Thoracic aorta (tissue), 2 donors: Measurements from ENCODE around the gene NHEJ1. TPM values are rescaled to one million over a fixed set of nuclear protein-coding genes. Genes with fewer than 3 reads are reported as not detected.

Source experiments
- ATAC-seq: fragments of 150-250 bp; one replicate; pipeline ENCODE4 v1.8.0; 2017; ENCODE audit warnings: low read depth; ENCODE audit not compliant: insufficient number of reproducible peaks, low FRiP score
- DNase-seq: peaks from one replicate; pipeline ENCODE4 v3.0.0-alpha.2; 2020; ENCODE audit warnings: low spot score
- H3K27ac ChIP-seq, 2 donors: fragments of 200-600 bp; sonication (generic); 1 replicate in 1 of 2; 2 replicates in 1 of 2; pipeline ENCODE4 v1.5.1; 2016; ENCODE audit warnings: mild to moderate bottlenecking in 2 of 2, moderate library complexity in 2 of 2
- H3K27me3 ChIP-seq: fragments of 200-600 bp; sonication (generic); replicated peaks from 2 replicates; pipeline ENCODE4 v1.6.0; 2016; ENCODE audit warnings: mild to moderate bottlenecking; ENCODE audit not compliant: insufficient read depth
- H3K36me3 ChIP-seq: fragments of 200-600 bp; sonication (generic); one replicate; pipeline ENCODE4 v1.5.1; 2016
- H3K4me1 ChIP-seq, 2 donors: fragments of 200-600 bp; sonication (generic); 1 replicate in 1 of 2; 2 replicates in 1 of 2; pipeline versions ENCODE4 v1.5.1 to v1.6.0; 2016; ENCODE audit warnings: low read depth in 2 of 2, mild to moderate bottlenecking in 1 of 2; ENCODE audit not compliant: control insufficient read depth in 1 of 2
- H3K4me3 ChIP-seq: fragments of 200-600 bp; sonication (generic); 2 replicates; pipeline ENCODE4 v1.5.1; 2016; ENCODE audit warnings: mild to moderate bottlenecking
- H3K9me3 ChIP-seq: fragments of 200-600 bp; sonication (generic); 2 replicates; pipeline ENCODE4 v1.5.1; 2016
- total RNA-seq, 2 donors: library from RNA; depleted of rRNA; stranded (reverse); fragments of >200 nt; gene quantifications; one replicate each; pipeline versions ENCODE4 v1.1.0 to v1.2.3, GENCODE V29; 2016
- TF ChIP-seq, protein P1 (sequence below): fragments of 200-600 bp; sonication (generic); IDR thresholded peaks from one replicate; pipeline ENCODE4 v1.5.1; 2019; ENCODE audit warnings: antibody characterized with exemption

Gene NHEJ1
- total RNA-seq, 2 donors from 2014 or later: 10.3 to 14.5 TPM

DNA sequence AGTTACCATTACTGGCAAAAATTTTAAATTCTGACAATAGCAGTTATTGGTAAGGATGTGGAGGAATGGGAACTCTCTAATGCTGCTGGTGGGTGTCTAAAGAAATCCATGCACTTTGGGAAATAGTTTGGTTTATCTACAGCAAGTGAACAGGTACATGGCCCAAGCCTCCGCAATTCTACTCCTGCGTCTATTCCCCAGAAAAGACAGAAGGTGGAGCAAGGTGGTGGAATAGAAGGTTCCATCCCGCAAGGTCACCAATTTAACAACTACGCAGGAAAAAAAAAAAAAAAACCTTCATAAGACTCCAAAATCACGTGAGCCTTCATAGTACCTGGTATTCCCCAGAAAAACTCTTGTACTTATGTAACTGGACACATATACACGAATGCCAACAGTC, 125.8 kb downstream of the NHEJ1 start:
- Histone ChIP-seq H3K36me3 (no peaks in the 10 kb centered on the region), H3K4me1 (no peaks in the 10 kb centered on the region), H3K27me3 (no peaks in the 10 kb centered on the region), H3K4me3 (no peak overlapping the region), H3K9me3 (no peaks in the 10 kb centered on the region), H3K27ac (no peak overlapping the region)
- ATAC-seq (no peak), DNase-seq (no peak)
- TF ChIP-seq, protein P1, sequence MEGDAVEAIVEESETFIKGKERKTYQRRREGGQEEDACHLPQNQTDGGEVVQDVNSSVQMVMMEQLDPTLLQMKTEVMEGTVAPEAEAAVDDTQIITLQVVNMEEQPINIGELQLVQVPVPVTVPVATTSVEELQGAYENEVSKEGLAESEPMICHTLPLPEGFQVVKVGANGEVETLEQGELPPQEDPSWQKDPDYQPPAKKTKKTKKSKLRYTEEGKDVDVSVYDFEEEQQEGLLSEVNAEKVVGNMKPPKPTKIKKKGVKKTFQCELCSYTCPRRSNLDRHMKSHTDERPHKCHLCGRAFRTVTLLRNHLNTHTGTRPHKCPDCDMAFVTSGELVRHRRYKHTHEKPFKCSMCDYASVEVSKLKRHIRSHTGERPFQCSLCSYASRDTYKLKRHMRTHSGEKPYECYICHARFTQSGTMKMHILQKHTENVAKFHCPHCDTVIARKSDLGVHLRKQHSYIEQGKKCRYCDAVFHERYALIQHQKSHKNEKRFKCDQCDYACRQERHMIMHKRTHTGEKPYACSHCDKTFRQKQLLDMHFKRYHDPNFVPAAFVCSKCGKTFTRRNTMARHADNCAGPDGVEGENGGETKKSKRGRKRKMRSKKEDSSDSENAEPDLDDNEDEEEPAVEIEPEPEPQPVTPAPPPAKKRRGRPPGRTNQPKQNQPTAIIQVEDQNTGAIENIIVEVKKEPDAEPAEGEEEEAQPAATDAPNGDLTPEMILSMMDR: no peak

DNA sequence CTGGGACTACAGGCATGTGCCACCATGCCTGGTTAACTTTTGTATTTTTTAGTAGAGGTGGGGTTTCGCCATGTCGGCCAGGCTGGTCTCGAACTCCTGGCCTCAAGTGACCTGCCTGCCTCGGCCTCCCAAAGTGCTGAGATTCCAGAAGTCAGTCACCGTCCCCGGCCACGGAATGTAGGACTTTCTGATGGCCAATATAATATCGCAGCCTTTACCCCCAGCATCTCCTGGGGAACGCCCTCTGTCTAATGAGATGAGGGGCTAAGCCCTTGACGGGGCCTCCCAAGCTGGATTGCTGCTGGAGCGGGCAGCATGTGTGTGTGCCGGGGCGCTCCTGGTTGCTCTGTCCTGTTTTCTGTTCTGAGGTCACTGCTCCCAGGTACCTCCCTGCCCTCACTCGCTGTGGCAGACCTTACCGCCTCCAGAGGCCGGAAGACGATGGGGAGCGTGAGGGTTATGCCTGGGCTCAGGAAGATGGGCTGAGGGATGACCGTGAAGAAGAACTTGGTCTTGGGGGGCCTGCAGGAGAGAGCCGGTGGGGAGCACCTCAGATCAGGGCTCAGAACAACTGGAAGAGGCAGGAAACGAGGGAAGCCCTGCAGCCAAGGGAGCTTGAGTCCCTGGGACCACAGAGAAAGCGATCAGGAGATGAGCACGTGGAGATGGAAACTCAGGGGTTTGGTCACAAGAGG, 128.4 kb downstream of the NHEJ1 start:
- Histone ChIP-seq H3K9me3 (no peaks in the 10 kb centered on the region), H3K36me3 (no peaks in the 10 kb centered on the region), H3K27me3 (no peaks in the 10 kb centered on the region), H3K27ac (no peak overlapping the region), H3K4me3 (no peak overlapping the region), H3K4me1 (no peaks in the 10 kb centered on the region)
- no peak for DNase-seq
- TF ChIP-seq, protein P1: no peak
- no peak for ATAC-seq

DNA sequence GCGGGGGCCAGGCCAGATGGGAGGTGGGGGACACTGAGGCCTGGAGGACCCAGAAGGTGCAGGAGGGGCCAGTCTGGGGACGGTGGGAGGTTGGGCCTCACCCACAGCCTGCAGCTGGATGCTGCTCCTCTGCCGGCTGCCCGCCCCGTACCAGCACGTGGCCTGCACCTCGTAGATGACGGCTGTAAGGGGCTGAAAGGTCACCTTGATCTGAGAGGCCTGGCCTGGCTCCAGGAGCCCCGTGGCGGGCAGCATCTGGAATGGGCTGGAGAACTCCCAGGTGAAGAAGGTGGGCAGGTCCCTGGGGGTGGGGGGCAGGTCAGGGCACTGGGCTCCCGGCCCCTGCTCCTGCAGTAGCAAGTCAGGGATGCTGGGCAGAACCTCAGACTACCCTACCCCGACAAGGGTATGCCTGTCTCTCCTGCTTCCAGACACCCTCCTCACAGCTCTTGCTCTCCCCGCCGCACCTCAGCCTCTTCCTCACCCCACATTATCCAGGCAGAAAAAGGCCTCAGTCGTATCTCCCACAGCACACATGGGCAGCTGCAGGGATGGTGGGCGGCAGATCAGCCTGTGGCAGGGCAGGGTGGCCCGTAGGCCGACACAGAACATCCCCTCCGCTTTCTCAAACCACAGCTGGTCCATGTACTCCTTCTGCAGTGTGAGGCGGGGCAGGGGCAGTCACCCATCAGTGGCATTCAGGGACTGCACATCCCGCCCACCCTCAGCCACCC, 129.4 kb downstream of the NHEJ1 start:
- H3K36me3 ChIP-seq: no peaks in the 10 kb centered on the region
- ATAC-seq: no peak
- no peak overlapping the region for H3K27ac ChIP-seq
- no peaks in the 10 kb centered on the region for H3K4me1 ChIP-seq
- no peaks in the 10 kb centered on the region for H3K27me3 ChIP-seq
- H3K4me3 ChIP-seq: no peak overlapping the region
- TF ChIP-seq, protein P1: no peak
- no peaks in the 10 kb centered on the region for H3K9me3 ChIP-seq
- DNase-seq: no peak

DNA sequence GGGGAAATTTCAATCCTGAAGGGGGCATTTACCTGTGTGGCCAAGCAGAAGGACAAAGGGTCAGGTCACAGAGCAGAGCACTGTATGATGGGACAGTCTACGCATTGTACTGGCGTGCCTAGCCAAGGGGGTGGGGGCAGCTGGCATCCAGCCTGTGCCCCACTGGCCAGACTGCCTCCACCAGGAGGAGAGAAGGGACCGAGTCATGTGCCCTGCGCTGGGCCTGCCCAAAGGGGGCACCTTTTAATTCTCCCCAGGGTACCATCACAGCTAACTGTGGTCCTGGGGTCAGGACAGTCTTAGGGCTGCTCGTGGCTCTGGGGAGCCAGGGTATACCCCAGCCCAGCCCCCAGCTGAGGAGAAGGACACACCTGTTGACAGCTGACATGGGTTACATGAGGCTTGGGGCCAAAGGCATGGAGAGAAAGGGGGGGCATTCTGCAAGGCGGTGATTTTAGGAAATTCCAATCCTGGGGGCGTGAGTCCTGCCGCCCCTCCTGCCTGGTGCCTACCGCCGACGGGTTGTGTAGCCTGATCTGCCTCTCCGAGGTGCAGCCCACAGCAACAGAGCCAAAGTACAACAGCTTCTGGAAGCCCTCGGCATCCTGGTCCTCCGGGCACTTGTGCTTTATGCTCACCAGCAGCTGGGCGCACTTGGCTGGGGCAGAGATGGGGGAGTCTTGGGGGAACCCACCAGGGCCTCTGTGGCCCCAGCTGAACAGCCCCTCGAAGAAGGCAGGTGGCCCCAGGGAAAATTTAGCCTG, 130.3 kb downstream of the NHEJ1 start:
- no peak overlapping the region for H3K4me3 ChIP-seq
- no peaks in the 10 kb centered on the region for H3K36me3 ChIP-seq
- no peak overlapping the region for H3K27ac ChIP-seq
- no peaks in the 10 kb centered on the region for H3K9me3 ChIP-seq
- ATAC-seq (no peak), DNase-seq (no peak)
- H3K27me3 ChIP-seq: no peaks in the 10 kb centered on the region
- no peaks in the 10 kb centered on the region for H3K4me1 ChIP-seq
- TF ChIP-seq, protein P1: no peak

DNA sequence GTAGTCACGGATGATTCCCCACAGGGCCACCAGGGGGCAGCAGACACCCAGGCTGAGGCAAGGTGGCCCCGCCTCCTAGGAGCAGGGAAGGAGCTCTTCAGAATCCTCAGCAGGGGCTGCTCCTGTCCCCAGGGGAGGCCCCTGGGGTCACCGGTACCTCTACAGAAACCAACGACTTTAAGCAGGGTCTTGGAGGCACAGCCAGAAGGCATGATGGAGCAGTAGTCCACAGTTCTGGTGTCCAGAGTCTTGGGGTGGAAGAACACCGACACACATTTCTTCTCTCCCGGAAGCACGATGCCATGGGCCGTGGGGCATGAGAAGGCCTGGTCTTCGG, 130.8 kb downstream of the NHEJ1 start:
- no peak overlapping the region for H3K4me3 ChIP-seq
- ATAC-seq (peak; percentile 38), DNase-seq (peak; percentile 19)
- H3K27me3 ChIP-seq: no peaks in the 10 kb centered on the region
- no peak overlapping the region for H3K27ac ChIP-seq
- TF ChIP-seq, protein P1: peak; percentile 96
- no peaks in the 10 kb centered on the region for H3K4me1 ChIP-seq
- H3K9me3 ChIP-seq: no peaks in the 10 kb centered on the region
- H3K36me3 ChIP-seq: no peaks in the 10 kb centered on the region
